A549 (cell line): ENCODE results near the gene APCDD1. TPM values are rescaled to one million over a fixed set of nuclear protein-coding genes. Genes with fewer than 3 reads are reported as not detected.

Experiments
- ATAC-seq, 2 experiments: fragments of 200-7000 bp in 1 of 2; fragments of >200 bp in 1 of 2; cut with Nextera tagmentation in 1 of 2; cut with Tn5 transposase in 1 of 2; 3 replicates each; pipeline versions ENCODE4 v1.8.0 to v1.9.1; 2018 to 2020; ENCODE audit warnings: mild to moderate bottlenecking in 1 of 2, moderate library complexity in 1 of 2
- CTCF ChIA-PET: fragments of 300-600 bp; sonication (Branson Sonifier 250); formaldehyde crosslinking; extraction: SDS; loops from one replicate; lab custom pipeline; 2021; ENCODE audit warnings: antibody characterized with exemption, inconsistent platforms; lab: Yijun Ruan, JAX
- POLR2A ChIA-PET: fragments of 350-600 bp; formaldehyde crosslinking; extraction: SDS; loops from one replicate; lab custom pipeline; 2021; ENCODE audit warnings: antibody characterized with exemption, inconsistent platforms; lab: Yijun Ruan, JAX
- DNase-seq, 2 experiments: peaks; one replicate each; pipeline versions ENCODE4 v3.0.0 to v3.0.0-alpha.2; 2011 to 2016; ENCODE audit warnings: low read depth in 1 of 2, low spot score in 1 of 2
- FAIRE-seq: peaks from 2 replicates; lab custom pipeline; 2011; peaks lifted over from hg19 to GRCh38; lab: Jason Lieb, UNC
- H3K27ac ChIP-seq, 2 experiments: fragments of >200 bp; sonication (Bioruptor Twin); formaldehyde crosslinking; 3 replicates each; pipeline ENCODE4 v1.5.1; 2016 to 2017
- H3K4me1 ChIP-seq: fragments of >200 bp; sonication (Bioruptor Twin); formaldehyde crosslinking; 3 replicates; pipeline ENCODE4 v1.6.1; 2016
- H3K4me2 ChIP-seq: fragments of >200 bp; sonication (Bioruptor Twin); formaldehyde crosslinking; 3 replicates; pipeline ENCODE4 v1.6.1; 2016
- H3K4me3 ChIP-seq: fragments of >200 bp; sonication (Bioruptor Twin); formaldehyde crosslinking; 3 replicates; pipeline ENCODE4 v1.5.1; 2016
- H3K9me3 ChIP-seq: fragments of >200 bp; sonication (Bioruptor Twin); formaldehyde crosslinking; 3 replicates; pipeline ENCODE4 v1.6.1; 2016
- CEBPB ChIP-seq, 2 experiments: fragments of >200 bp in 1 of 2; sonication (Bioruptor Twin) in 1 of 2; formaldehyde crosslinking in 1 of 2; IDR thresholded peaks; 2 replicates each; pipeline ENCODE4 v1.6.1; 2012 to 2016
- CHD2 ChIP-seq: fragments of 150-350 bp; IDR thresholded peaks from 2 replicates; pipeline ENCODE4 v1.6.1; 2014; ENCODE audit warnings: low read length; ENCODE audit not compliant: partially characterized antibody
- CHD4 ChIP-seq: fragments of 200-600 bp; sonication (generic); IDR thresholded peaks from 2 replicates; pipeline ENCODE4 v1.6.1; 2016; ENCODE audit warnings: antibody characterized with exemption, mild to moderate bottlenecking, borderline replicate concordance
- EHF ChIP-seq: fragments of 250-450 bp; sonication (Bioruptor Pico); IDR thresholded peaks from 2 replicates; pipeline ENCODE4 v1.5.0; 2020; ENCODE audit warnings: mild to moderate bottlenecking
- EHMT2 ChIP-seq: fragments of 200-600 bp; sonication (generic); IDR thresholded peaks from 2 replicates; pipeline ENCODE4 v1.6.1; 2016; ENCODE audit warnings: antibody characterized with exemption, low read depth, mild to moderate bottlenecking, moderate library complexity
- HOXB13 ChIP-seq: fragments of 250-450 bp; sonication (Bioruptor Pico); IDR thresholded peaks from 2 replicates; pipeline ENCODE4 v1.5.0; 2020; ENCODE audit warnings: low read depth, mild to moderate bottlenecking, moderate library complexity
- JUN ChIP-seq, 2 experiments: fragments of >200 bp; sonication (Bioruptor Twin); formaldehyde crosslinking; IDR thresholded peaks; 2 replicates in 1 of 2; 3 replicates in 1 of 2; pipeline ENCODE4 v1.6.1; 2016 to 2017
- MAFK ChIP-seq: fragments of 450-650 bp; IDR thresholded peaks from 2 replicates; pipeline ENCODE4 v1.6.1; 2014; ENCODE audit not compliant: partially characterized antibody
- NFE2L2 ChIP-seq: fragments of 150-350 bp; conservative IDR thresholded peaks from 2 replicates; pipeline ENCODE4 v1.6.1; 2014; ENCODE audit warnings: low read length
- NR3C1 ChIP-seq: fragments of >200 bp; sonication (Bioruptor Twin); formaldehyde crosslinking; IDR thresholded peaks from 3 replicates; pipeline ENCODE4 v1.6.1; 2017
- PHF8 ChIP-seq: fragments of 200-600 bp; sonication (generic); IDR thresholded peaks from 2 replicates; pipeline ENCODE4 v1.6.1; 2016; ENCODE audit warnings: low read depth, mild to moderate bottlenecking, antibody characterized with exemption, moderate library complexity, borderline replicate concordance
- POLR2A ChIP-seq: IDR thresholded peaks from 2 replicates; pipeline ENCODE4 v1.6.1; 2012; ENCODE audit warnings: mild to moderate bottlenecking, low read length
- POLR2AphosphoS2 ChIP-seq: conservative IDR thresholded peaks from 2 replicates; pipeline ENCODE4 v1.6.1; 2012; ENCODE audit warnings: low read length, improper control_type of control experiment, inconsistent platforms
- RAD21 ChIP-seq, 2 experiments: fragments of >200 bp in 1 of 2; sonication (Bioruptor Twin) in 1 of 2; formaldehyde crosslinking in 1 of 2; IDR thresholded peaks in 1 of 2; conservative IDR thresholded peaks in 1 of 2; 2 replicates in 1 of 2; 3 replicates in 1 of 2; pipeline ENCODE4 v1.6.1; 2012 to 2018; ENCODE audit warnings: inconsistent platforms in 1 of 2
- RARB ChIP-seq: fragments of 250-450 bp; sonication (Bioruptor Pico); IDR thresholded peaks from 2 replicates; pipeline ENCODE4 v1.8.0; 2021; ENCODE audit warnings: mild to moderate bottlenecking, moderate library complexity
- RFX5 ChIP-seq: fragments of 450-650 bp; IDR thresholded peaks from 2 replicates; pipeline ENCODE4 v1.7.1; 2014; ENCODE audit warnings: antibody characterized with exemption, mild to moderate bottlenecking, moderate library complexity
- RNF2 ChIP-seq: fragments of 200-600 bp; sonication (generic); IDR thresholded peaks from 2 replicates; pipeline ENCODE4 v1.6.1; 2016; ENCODE audit warnings: low read depth, mild to moderate bottlenecking, antibody characterized with exemption, moderate library complexity, borderline replicate concordance
- SMC3 ChIP-seq: fragments of >200 bp; sonication (Bioruptor Twin); formaldehyde crosslinking; IDR thresholded peaks from 3 replicates; pipeline ENCODE4 v1.6.1; 2018; ENCODE audit warnings: inconsistent platforms
- SREBF2 ChIP-seq: fragments of 450-650 bp; IDR thresholded peaks from 2 replicates; pipeline ENCODE4 v1.6.1; 2014; ENCODE audit warnings: mild to moderate bottlenecking, moderate library complexity
- ZC3H11A ChIP-seq: fragments of 450-650 bp; IDR thresholded peaks from 2 replicates; pipeline ENCODE4 v1.6.1; 2014; ENCODE audit warnings: antibody characterized with exemption, mild to moderate bottlenecking
- ZFP36 ChIP-seq: fragments of 450-650 bp; IDR thresholded peaks from 2 replicates; pipeline ENCODE4 v1.6.1; 2014; ENCODE audit warnings: borderline replicate concordance; ENCODE audit not compliant: partially characterized antibody
- ZSCAN20 ChIP-seq: fragments of 250-450 bp; sonication (Bioruptor Pico); IDR thresholded peaks from 2 replicates; pipeline ENCODE4 v1.8.0; 2022; ENCODE audit warnings: mild to moderate bottlenecking, moderate library complexity
- WGBS: methylation state at CpG from one replicate; pipeline ENCODE4 v1.1.6; 2017; ENCODE audit errors: missing lambda C conversion rate; 5-methylcytosine and 5-hydroxymethylcytosine counted together
- polyA plus RNA-seq, 4 experiments: library from polyadenylated mRNA; depleted of rRNA in 3 of 4; stranded (reverse); fragments of >200 nt; fragmentation: RNase III in 1 of 4; extraction: RNeasy Plus Mini Kit Qiagen cat#74134 plus additional on column Dnase treatment in 1 of 4; gene quantifications; 2 replicates in 3 of 4; 3 replicates in 1 of 4; pipeline ENCODE4 v1.2.3, GENCODE V29; 2011 to 2017
- TF ChIP-seq, protein P1 (sequence below): fragments of >200 bp; sonication (Bioruptor Twin); formaldehyde crosslinking; IDR thresholded peaks from 2 replicates; pipeline ENCODE4 v1.6.1; 2016
- TF ChIP-seq, protein P2 (sequence below): IDR thresholded peaks from 2 replicates; pipeline ENCODE4 v1.6.1; 2012
- TF ChIP-seq, protein P3 (sequence below): fragments of >200 bp; sonication (Bioruptor Twin); formaldehyde crosslinking; IDR thresholded peaks from 3 replicates; pipeline ENCODE4 v1.6.1; 2016
- TF ChIP-seq, protein P4 (sequence below): IDR thresholded peaks from 2 replicates; pipeline ENCODE4 v1.6.1; 2012
- TF ChIP-seq, protein P5 (sequence below): fragments of 200-600 bp; sonication (generic); IDR thresholded peaks from 2 replicates; pipeline ENCODE4 v1.6.1; 2016; ENCODE audit warnings: antibody characterized with exemption, mild to moderate bottlenecking, moderate library complexity
- TF ChIP-seq, protein P6 (sequence below): IDR thresholded peaks from 2 replicates; pipeline ENCODE4 v1.6.1; 2012; ENCODE audit warnings: low read depth, borderline replicate concordance
- TF ChIP-seq, protein P7 (sequence below): fragments of 150-350 bp; IDR thresholded peaks from 2 replicates; pipeline ENCODE4 v1.6.1; 2014; ENCODE audit warnings: low read depth, mild to moderate bottlenecking, low read length

Gene APCDD1
- polyA plus RNA-seq, 2 of the 4 experiments (the other 2 are of a cell fraction) = not detected

DNA sequence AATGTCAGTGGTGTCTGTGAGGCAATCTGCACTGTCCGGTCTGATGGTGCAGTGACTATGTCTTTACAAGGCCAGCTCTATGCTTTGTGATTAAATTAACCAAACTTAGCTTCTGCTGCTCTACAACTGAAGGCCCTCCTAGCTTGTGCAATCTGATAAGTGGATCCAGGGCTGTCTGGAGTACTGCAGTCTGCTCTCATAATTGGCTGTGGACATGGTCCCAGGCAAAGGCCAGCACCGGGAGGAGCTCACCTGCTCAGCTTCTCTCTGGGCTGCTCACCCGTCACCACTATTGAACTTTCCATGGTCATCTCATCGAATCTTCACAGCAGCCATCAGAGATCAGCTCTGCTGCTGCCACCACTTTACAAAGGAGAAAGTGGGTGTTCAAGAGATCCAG is 13.0 kb upstream of the APCDD1 start:
- Histone ChIP-seq H3K4me1 (no peaks in the 10 kb centered on the region), H3K27ac (no peak overlapping the region), H3K9me3 (no peaks in the 10 kb centered on the region), H3K4me2 (no peak overlapping the region)
- 41% methylated on average over 4 of the region's 4 CpGs for WGBS
- no peak for FAIRE-seq
- no peak for ATAC-seq
- DNase-seq = no peak
- TF ChIP-seq, protein P1, sequence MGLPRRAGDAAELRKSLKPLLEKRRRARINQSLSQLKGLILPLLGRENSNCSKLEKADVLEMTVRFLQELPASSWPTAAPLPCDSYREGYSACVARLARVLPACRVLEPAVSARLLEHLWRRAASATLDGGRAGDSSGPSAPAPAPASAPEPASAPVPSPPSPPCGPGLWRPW = no peak
- TF ChIP-seq RARB (CRISPR knock-in tag) (no peak), RNF2 (no peak), POLR2AphosphoS2 (no peak), SMC3 (no peak), POLR2A (no peak), CEBPB (IDR thresholded peaks at IDR 0.05) (no peak)
- TF ChIP-seq, protein P2, sequence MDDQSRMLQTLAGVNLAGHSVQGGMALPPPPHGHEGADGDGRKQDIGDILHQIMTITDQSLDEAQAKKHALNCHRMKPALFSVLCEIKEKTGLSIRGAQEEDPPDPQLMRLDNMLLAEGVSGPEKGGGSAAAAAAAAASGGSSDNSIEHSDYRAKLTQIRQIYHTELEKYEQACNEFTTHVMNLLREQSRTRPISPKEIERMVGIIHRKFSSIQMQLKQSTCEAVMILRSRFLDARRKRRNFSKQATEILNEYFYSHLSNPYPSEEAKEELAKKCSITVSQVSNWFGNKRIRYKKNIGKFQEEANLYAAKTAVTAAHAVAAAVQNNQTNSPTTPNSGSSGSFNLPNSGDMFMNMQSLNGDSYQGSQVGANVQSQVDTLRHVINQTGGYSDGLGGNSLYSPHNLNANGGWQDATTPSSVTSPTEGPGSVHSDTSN = no peak
- TF ChIP-seq, protein P3, sequence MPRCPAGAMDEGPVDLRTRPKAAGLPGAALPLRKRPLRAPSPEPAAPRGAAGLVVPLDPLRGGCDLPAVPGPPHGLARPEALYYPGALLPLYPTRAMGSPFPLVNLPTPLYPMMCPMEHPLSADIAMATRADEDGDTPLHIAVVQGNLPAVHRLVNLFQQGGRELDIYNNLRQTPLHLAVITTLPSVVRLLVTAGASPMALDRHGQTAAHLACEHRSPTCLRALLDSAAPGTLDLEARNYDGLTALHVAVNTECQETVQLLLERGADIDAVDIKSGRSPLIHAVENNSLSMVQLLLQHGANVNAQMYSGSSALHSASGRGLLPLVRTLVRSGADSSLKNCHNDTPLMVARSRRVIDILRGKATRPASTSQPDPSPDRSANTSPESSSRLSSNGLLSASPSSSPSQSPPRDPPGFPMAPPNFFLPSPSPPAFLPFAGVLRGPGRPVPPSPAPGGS = no peak
- TF ChIP-seq, all 56 proteins: peak for 0
- ChIA-PET POLR2A (no interaction called here), CTCF (interaction anchor here (0.6 kb wide), 1 partner anchor 774 kb away, joined by 5 read pairs; no protein-coding TSS in a partner anchor)
- H3K4me3 ChIP-seq = no peak overlapping the region

DNA sequence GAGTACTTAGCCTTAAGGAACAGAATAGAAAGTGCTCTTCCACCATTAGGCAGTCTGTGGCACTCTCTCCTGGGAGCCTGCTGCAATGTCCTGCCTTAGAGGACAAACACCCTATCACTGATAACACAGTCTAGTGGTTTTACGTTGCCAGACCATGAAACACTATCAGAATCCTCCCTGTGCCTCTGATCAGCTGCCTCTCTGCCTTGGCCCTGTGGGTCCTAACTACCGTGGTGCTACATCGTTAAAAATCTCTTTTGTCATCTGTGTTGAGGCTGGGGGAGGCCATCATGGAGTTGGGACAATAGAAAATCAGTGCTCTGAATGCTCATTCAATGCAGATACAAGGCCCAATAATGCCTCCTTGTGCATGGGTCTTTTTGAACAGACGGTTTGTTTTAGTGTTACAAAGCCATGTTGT is 11.9 kb upstream of the APCDD1 start:
- no peak overlapping the region for H3K4me2 ChIP-seq
- ATAC-seq (no peak), DNase-seq (no peak), FAIRE-seq (no peak)
- 16% methylated on average over 4 of the region's 4 CpGs for WGBS
- H3K4me1 ChIP-seq = no peaks in the 10 kb centered on the region
- no peak overlapping the region for H3K27ac ChIP-seq
- POLR2A ChIA-PET = no interaction called here
- H3K9me3 ChIP-seq = no peaks in the 10 kb centered on the region
- CTCF ChIA-PET = no interaction called here
- TF ChIP-seq EHMT2 (no peak), POLR2AphosphoS2 (no peak), ZFP36 (no peak), RFX5 (no peak), RNF2 (no peak), CEBPB (IDR thresholded peaks at IDR 0.05) (no peak), ZC3H11A (no peak), CHD4 (no peak), ZSCAN20 (no peak), MAFK (no peak), NFE2L2 (no peak)
- TF ChIP-seq, protein P4, sequence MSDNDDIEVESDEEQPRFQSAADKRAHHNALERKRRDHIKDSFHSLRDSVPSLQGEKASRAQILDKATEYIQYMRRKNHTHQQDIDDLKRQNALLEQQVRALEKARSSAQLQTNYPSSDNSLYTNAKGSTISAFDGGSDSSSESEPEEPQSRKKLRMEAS = no peak
- TF ChIP-seq, protein P5, sequence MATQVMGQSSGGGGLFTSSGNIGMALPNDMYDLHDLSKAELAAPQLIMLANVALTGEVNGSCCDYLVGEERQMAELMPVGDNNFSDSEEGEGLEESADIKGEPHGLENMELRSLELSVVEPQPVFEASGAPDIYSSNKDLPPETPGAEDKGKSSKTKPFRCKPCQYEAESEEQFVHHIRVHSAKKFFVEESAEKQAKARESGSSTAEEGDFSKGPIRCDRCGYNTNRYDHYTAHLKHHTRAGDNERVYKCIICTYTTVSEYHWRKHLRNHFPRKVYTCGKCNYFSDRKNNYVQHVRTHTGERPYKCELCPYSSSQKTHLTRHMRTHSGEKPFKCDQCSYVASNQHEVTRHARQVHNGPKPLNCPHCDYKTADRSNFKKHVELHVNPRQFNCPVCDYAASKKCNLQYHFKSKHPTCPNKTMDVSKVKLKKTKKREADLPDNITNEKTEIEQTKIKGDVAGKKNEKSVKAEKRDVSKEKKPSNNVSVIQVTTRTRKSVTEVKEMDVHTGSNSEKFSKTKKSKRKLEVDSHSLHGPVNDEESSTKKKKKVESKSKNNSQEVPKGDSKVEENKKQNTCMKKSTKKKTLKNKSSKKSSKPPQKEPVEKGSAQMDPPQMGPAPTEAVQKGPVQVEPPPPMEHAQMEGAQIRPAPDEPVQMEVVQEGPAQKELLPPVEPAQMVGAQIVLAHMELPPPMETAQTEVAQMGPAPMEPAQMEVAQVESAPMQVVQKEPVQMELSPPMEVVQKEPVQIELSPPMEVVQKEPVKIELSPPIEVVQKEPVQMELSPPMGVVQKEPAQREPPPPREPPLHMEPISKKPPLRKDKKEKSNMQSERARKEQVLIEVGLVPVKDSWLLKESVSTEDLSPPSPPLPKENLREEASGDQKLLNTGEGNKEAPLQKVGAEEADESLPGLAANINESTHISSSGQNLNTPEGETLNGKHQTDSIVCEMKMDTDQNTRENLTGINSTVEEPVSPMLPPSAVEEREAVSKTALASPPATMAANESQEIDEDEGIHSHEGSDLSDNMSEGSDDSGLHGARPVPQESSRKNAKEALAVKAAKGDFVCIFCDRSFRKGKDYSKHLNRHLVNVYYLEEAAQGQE = no peak
- H3K4me3 ChIP-seq = no peak overlapping the region

DNA sequence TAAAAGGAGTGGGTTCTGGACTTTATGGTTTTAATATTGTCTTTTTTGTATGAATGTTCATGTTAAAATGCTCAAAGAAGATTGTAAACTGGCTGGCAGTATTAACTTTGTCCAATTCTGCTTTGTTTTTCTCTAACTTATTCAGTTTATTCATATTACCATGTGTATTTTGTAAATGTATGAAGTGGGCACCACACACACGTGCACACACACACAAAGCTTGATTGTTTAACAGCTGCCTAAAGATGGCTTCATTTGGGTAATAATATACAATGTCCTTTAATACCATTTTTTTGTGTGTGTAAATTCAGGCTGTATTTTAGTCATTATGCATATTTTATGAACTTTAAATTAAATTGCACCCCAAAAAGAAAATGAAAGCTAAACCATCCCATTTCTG is 11.4 kb upstream of the APCDD1 start:
- no peak for DNase-seq
- no peaks in the 10 kb centered on the region for H3K4me1 ChIP-seq
- H3K4me3 ChIP-seq = no peak overlapping the region
- H3K4me2 ChIP-seq = no peak overlapping the region
- ChIA-PET POLR2A (no interaction called here), CTCF (interaction anchor here (0.7 kb wide), 1 partner anchor 700 kb away, joined by 3 read pairs; no protein-coding TSS in a partner anchor)
- ATAC-seq = no peak
- H3K9me3 ChIP-seq = no peaks in the 10 kb centered on the region
- no peak overlapping the region for H3K27ac ChIP-seq
- WGBS = 8% methylated on average over 1 of the region's 1 CpG
- FAIRE-seq = no peak
- TF ChIP-seq, protein P6, sequence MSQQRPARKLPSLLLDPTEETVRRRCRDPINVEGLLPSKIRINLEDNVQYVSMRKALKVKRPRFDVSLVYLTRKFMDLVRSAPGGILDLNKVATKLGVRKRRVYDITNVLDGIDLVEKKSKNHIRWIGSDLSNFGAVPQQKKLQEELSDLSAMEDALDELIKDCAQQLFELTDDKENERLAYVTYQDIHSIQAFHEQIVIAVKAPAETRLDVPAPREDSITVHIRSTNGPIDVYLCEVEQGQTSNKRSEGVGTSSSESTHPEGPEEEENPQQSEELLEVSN = no peak
- TF ChIP-seq PHF8 = no peak
- no peak for TF ChIP-seq NR3C1
- no peak for TF ChIP-seq ZC3H11A
- TF ChIP-seq EHF = no peak
- TF ChIP-seq JUN (IDR thresholded peaks at IDR 0.05) = no peak
- no peak for TF ChIP-seq RAD21 (conservative IDR thresholded peaks at IDR 0.05 in 1 of 2, IDR thresholded peaks at IDR 0.05 in 1 of 2)
- TF ChIP-seq, protein P7, sequence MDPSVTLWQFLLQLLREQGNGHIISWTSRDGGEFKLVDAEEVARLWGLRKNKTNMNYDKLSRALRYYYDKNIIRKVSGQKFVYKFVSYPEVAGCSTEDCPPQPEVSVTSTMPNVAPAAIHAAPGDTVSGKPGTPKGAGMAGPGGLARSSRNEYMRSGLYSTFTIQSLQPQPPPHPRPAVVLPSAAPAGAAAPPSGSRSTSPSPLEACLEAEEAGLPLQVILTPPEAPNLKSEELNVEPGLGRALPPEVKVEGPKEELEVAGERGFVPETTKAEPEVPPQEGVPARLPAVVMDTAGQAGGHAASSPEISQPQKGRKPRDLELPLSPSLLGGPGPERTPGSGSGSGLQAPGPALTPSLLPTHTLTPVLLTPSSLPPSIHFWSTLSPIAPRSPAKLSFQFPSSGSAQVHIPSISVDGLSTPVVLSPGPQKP = no peak
- TF ChIP-seq HOXB13 (CRISPR knock-in tag) = no peak
- TF ChIP-seq CHD2 = no peak
- no peak for TF ChIP-seq SREBF2
